Fibroblast of skin of abdomen (primary cell): ENCODE data around the gene PCK2.
A peak's percentile ranks its signal among the peaks of the same experiment; 100 is the strongest.
"Not testable (repeated sequence)": the region's sequence is repeated elsewhere in the genome, so short reads cannot be mapped to it uniquely, and the experiment has no call there.

ENCODE experiments used
- DNase-seq: peaks from one replicate; pipeline ENCODE4 v3.0.0-alpha.2; 2013

Gene PCK2

DNA sequence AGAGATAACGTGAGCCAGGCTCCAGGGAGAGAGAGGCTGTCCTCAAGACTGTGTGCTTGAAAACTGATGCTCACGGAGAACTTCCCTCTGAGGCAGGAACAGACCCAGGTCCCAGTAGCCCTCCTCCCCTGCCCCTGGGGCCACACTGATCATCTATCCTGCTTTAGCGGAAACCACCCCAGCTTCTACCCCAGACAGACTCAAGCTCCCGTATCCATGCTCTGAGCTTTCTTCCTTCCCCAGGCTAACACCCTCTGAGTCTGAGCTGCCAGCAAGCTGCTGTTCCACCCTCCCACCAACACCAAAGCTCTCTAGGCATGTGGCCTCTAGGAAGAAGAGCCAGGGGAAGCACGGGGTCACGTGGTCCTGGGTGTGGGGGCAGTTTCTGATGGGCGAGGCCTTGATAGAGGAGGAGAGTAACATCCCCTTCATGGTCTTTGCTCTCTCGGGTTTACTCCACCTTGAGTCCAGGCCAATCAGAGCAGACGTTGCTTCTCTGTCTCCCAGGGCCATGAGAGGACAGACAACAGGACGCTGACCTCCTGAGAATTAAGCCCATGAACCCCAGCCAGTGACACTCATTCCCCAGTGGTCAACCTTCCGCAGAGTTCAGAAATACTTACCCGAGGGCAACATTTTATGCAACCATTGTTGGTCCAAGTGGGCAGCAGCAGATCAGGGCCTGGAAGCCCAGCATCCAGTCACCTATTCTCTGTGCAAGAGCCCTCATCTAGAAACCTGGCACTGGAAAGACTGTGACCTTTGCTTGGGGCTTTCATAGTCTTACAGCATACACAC is 1.4 kb downstream of the PCK2 start:
- DNase-seq = peak; percentile 72

GRCh38 chr14:24096545-24097181 is 2.6 kb downstream of the PCK2 start:
- DNase-seq = no peak

DNA sequence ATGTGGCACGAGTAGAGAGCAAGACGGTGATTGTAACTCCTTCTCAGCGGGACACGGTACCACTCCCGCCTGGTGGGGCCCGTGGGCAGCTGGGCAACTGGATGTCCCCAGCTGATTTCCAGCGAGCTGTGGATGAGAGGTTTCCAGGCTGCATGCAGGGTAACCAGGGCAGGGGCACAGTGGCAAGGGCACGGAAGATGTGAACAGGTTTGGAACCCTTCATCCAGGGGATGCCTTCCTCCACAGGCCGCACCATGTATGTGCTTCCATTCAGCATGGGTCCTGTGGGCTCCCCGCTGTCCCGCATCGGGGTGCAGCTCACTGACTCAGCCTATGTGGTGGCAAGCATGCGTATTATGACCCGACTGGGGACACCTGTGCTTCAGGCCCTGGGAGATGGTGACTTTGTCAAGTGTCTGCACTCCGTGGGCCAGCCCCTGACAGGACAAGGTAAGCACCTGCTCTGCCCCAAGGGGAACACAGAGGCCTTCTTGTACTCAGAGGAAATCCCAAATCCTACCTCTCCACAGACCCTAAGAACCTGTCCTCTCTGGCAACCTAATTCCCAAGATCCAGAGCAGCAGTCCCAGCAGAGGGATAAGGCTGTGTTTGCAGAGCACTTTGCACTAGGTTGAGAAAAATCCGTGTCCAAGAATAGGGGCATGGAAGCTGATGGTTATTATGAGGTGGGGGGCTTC is 4.3 kb downstream of the PCK2 start:
- DNase-seq = no peak

DNA sequence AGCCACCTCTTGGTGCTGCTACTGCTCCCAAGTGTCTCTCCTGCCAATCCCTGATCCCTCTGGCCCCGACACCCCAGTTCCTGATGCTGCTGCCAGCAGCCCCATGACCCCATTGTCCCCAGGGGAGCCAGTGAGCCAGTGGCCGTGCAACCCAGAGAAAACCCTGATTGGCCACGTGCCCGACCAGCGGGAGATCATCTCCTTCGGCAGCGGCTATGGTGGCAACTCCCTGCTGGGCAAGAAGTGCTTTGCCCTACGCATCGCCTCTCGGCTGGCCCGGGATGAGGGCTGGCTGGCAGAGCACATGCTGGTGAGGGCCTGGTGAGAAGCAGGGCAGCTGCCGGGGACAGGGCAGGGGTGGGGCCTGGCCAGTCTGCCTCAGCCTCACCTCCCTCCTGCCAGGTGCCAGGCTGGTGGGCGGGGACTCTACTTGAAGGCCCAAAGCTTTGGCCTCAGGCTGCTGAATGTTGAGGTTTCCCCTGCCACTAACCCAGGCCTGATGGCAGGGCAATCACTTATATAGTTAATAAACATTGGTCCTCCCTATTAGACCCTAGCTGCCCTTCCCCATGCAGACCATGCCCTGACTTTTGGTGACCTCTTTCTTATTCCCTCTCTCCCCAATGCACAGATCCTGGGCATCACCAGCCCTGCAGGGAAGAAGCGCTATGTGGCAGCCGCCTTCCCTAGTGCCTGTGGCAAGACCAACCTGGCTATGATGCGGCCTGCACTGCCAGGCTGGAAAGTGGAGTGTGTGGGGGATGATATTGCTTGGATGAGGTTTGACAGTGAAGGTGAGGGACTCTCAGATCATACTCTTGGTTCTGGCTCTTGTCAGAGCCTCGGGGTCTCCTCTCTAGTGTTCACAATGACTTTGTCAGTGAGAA is 5.1 kb downstream of the PCK2 start:
- DNase-seq = no peak

DNA sequence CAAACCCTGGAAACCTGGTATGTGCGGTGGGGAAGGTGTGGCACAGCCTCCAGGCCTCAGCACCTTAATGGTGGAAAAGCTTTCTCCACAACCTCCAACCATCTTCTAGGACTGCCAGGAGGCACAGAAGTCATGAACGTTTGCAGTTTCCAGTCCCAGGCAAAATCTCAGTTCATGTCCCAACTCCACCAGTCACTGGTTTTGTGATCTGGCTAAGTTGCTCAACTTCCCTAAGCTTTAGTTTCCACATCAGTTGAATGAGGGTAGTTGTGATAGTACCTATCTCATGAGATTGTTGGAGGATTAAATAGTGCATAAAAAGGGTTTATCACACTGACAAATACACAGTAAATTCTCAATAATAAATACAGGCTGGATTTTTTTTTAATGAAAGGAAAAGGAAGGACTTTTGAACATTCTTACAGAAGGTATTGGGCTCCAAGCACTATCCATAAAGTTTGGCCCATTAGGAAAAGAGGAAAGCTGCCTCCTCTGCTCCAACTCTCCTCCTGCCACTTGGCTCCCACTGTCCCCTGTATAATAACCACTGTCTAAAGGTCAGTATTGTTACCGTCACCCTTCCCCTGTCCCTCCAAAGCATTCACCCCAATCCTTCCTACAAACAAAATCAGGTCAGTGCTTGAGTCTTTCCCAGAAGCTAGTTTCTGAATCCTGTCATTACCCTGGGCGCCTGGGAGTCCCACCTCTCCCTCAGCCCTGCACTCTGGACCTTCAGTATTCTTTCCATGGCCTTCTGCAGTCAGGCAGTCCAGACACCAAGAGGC is 6.3 kb downstream of the PCK2 start:
- no peak for DNase-seq

GRCh38 chr14:24100982-24101494 is 6.9 kb downstream of the PCK2 start:
- no peak for DNase-seq

GRCh38 chr14:24102357-24103048 is 8.4 kb downstream of the PCK2 start:
- no peak for DNase-seq

DNA sequence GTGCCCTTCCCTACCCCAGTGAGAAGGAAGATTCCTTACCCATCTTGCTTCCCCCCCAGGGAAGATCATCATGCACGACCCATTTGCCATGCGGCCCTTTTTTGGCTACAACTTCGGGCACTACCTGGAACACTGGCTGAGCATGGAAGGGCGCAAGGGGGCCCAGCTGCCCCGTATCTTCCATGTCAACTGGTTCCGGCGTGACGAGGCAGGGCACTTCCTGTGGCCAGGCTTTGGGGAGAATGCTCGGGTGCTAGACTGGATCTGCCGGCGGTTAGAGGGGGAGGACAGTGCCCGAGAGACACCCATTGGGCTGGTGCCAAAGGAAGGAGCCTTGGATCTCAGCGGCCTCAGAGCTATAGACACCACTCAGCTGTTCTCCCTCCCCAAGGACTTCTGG is 9.3 kb downstream of the PCK2 start:
- no peak for DNase-seq

GRCh38 chr14:24105609-24106239 is 11.6 kb downstream of the PCK2 start:
- not testable (repeated sequence) for DNase-seq

DNA sequence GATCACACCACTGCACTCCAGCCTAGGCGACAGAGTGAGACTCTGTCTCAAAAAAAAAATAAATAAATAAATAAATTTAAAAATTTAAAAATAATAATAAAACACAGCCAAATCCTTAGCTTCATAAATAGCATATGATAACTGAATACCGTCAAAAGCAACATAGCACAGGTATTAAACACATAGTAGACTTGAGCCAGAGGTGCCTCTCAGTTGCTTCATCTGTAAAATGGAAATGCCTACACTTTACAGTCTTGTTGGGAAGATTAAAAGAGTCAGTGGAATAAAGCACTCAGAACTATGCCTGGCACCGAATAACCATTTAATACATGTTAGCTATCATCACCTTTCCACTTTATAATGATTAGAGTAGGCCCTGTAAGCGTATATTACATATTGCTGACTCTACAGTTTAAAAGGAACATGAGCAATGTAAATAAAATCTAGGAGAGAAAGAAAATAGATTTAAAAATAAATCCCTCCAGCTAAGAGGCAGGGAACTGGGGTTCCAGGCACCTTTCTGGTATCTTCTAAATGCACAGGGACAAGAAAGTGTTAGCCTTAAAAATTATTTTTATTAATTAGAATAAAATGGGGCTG is 12.7 kb downstream of the PCK2 start:
- no peak for DNase-seq

DNA sequence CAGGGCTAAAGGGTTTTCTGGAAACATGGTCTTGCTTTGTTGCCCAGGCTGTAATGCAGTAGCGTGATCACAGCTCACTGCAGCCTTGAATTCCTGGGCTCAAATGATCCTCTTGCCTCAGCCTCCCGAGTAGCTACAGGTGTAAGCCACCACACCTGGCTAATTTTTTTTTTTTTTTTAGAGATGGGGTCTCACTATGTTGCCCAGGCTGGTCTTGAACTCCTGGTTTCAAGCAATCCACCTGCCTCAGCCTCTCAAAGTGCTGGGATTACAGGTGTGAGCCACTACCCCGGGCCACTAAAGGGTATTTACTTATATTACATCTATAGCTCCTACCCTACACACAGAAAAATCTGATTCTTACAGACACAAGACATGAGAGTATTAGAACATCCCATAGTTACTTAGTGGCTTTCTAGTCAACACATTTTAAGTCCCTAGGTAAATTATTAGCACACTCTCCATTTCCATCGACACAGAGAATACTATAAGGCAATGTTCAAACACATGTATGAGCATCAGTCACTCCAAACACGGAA is 14.3 kb downstream of the PCK2 start:
- no peak for DNase-seq

GRCh38 chr14:24110060-24110459 is 15.9 kb downstream of the PCK2 start:
- no peak for DNase-seq

DNA sequence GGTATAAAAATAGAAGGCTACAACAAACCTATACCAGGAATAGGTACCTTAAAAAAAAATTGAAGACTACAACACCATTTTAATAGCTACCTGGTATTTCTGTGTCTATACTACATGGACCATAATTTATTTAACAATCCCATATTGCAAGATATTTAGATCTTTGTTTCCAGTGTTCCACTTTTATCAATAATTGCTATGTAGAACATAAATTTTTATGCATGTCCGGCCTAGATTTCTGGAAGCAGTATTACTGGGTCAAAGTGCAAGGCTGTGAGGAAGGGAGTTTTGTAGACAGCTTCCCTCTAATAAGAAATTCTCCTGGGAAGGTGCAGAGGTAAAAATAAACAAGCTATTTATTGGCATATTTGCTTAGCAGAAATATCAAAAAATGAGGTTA is 16.4 kb downstream of the PCK2 start:
- DNase-seq = no peak

DNA sequence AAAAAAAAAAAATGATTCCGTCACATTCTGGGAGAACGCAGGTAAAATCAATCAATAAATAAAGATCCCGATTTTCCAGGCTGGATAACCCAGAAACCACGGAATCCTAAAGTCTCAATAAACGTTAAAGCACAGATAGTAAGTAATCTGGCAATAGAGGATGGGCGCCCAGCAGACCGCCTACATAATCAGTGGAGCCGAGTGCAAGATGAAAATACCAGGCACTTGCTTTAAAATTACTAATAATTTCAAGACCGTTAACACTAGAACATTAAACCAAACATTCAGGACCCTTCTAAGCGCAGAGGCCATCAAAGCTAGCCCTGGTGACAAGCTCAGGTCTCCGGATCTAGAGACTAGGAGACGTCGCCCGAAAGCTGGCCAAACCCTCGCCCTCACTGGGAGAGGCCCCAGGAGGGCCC is 19.3 kb downstream of the PCK2 start:
- no peak for DNase-seq

GRCh38 chr14:24113801-24114531 is 19.9 kb downstream of the PCK2 start:
- DNase-seq = peak; percentile 89

DNA sequence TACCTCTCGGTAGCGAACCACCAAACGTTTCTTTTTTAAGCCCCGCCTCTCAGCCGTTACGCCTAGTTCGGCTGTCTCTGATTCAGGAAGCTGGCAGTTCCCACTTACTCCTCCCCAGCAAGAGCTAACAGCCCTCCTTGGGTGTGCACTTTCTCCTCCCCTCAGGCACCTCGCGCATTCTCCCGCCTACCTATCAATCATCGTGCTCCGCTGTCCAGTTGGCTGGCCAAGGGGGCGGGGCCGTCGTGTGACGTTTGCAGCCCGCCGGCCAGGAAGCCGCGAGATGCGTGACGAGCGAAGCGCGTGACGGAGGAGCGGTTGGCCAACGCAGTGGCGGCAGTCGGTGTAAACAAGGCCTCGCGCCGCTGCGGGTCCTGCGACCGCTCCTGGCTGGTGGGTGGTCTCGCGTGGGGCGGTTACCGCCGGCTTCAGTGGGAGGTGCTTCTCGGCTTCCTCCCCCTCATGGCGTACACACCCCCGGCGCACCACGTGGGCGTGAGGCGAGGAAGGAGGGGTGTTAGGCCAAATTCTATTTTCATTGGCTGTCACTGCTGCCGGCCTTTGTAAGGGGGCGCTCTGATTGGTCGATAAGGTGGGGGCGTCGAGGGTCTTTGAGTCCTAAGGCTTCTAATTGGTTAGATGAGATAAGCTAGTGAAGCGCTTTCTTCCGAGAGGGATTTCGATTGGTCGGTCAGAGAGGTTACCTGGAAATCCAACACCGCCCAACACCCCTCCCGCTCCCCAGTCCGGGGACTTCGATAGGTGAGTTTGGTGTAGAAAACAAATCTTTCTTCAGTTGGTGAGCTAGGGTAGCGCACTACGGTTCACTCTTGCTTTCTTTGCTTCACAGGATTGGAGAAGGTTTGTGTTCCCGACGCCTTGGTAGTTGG is 20.7 kb downstream of the PCK2 start, which contains the start of the genes DCAF11 and NRL:
Gene DCAF11 (plus strand): TSS at position 246 of the 890 bp plus-strand sequence. CDS start 818 bp downstream, outside the sequence.
Gene NRL (minus strand): TSS at position 418 of the 890 bp plus-strand sequence. CDS start 32,101 bp downstream, outside the sequence.
- peak; percentile 100 for DNase-seq

GRCh38 chr14:24115422-24116127 is 21.5 kb downstream of the PCK2 start:
- no peak for DNase-seq
